HG03060 (cell line): ENCODE results near the gene PPTC7.
"Not testable (repeated sequence)": the region's sequence is repeated elsewhere in the genome, so short reads cannot be mapped to it uniquely, and the experiment has no call there.

Experiments used
- ATAC-seq: cut with Tn5 transposase; IDR thresholded peaks from one replicate; pipeline ENCODE4 v1.9.1; 2021; ENCODE audit warnings: low read depth, moderate number of reproducible peaks; ENCODE audit not compliant: unreplicated experiment

Gene PPTC7, protein sequence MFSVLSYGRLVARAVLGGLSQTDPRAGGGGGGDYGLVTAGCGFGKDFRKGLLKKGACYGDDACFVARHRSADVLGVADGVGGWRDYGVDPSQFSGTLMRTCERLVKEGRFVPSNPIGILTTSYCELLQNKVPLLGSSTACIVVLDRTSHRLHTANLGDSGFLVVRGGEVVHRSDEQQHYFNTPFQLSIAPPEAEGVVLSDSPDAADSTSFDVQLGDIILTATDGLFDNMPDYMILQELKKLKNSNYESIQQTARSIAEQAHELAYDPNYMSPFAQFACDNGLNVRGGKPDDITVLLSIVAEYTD

DNA sequence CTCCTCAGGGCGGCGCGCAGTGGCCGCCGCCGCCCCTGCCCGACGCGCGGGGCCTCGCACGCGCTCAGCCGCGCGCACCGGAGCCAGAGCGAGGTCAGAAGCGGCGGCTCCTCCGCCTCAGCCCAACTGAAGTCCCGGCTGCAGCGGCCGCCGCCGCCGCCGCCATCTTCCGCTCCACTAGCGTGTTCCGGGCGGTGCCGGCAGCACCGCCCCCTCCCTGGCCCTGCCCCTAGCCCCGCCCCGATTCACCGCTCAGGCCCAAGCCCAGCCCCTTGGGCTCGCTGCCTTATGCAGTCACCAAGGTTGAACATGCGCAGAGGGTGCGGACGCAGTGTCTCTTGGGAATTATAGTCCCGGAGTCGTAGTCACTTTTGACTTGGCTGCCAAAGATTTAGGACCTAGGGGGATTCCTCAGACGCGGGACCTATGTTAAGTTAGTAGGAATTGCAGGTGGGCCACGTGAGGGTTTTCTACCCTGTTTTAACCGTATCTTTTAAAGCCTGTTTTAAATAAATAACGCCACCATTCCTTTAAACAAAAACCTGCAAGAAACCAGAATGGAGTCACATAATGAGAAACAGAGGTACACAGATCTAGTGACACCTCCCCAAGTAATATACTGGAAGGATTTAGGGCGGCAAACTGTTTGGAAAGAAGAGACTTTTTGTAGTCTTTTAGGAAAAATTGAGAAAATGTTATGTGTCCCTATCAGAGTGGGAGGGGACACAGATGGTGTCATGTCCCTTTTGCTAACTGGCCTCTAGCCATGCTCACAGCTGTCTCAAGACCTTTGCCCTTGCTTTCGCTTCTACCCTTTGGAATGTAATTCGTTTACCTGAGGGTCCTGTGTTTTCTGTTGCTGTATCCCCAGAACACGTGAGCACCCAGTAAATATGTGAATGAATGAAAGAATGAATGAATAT, at the start of gene PPTC7:
Gene PPTC7, minus strand, starts transcription at position 182 of the 923 bp plus-strand sequence. CDS start 287 bp downstream, outside the sequence.
- no peak for ATAC-seq

GRCh38 chr12:110627500-110628195, 44.5 kb upstream of the PPTC7 start:
- no peak for ATAC-seq

DNA sequence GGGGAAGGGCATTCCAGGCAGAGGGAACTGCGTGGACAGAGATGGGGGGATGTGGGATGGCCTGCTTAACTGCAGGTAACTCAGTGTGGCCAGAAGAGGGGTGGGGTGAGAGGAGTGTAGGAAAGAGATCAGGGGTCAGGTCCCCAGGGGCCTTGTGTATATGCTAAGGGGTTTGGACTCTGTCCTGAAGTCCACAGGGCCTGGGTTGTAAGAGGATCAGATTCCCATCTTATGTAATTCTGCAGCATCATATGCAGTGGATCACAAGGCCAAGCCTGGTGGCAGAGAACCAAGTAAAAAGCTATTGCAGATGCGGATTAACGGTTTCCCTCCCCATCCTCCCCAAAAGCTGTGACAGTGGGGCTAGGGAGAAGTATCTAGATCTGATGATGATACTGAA, 39.5 kb upstream of the PPTC7 start:
- ATAC-seq: no peak

- ATAC-seq: no peak
Measured at GRCh38 chr12:110619534-110619953, 36.4 kb upstream of the PPTC7 start.

DNA sequence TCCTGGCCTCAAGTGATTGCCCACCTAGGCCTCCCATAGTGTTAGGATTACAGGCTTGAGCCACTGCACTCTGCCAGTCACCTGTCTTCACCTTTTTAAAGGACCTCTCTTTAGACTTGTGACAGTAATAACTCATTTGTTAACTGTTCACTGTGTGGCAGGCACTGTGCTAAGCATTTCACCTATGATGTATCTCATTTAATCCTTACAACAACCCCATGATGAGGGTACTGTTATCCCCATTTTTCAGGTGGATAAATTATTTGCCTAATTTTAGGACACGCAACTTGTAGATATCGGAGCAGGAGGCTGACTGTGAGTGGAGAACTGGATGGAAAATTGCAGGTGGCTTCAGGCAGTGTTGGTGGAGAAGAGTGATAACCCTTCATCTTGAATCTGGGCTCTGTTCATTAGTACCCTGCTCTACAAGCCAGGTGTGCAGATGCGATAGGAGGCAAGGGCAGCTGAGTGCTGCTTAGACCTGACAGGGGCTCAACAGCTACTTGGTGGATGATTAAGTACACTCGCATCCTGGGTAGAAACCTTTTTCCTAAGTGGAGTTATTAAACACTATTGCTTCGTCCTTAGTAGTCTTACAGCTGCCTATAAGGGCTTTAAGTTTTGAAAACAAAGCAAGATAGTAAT, 33.5 kb upstream of the PPTC7 start:
- ATAC-seq: no peak

DNA sequence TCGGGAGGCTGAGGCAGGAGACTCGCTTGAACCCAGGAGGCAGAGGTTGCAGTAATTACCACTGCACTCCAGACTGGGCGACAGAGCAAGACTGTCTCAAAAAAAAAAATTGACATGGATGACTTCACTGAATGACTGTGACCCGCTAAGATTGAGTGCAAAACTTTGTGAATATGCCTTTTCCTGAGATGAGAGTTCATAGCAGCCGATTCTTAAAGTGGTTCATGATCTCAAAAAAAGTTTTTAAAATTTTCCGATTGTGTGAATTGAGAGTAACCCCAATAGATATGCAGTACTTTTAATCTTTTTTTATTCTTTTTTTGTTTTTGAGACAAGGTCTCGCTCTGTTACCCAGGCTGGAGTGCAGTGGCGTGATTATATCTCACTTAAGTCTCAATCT, 32.1 kb upstream of the PPTC7 start:
- ATAC-seq: no peak

DNA sequence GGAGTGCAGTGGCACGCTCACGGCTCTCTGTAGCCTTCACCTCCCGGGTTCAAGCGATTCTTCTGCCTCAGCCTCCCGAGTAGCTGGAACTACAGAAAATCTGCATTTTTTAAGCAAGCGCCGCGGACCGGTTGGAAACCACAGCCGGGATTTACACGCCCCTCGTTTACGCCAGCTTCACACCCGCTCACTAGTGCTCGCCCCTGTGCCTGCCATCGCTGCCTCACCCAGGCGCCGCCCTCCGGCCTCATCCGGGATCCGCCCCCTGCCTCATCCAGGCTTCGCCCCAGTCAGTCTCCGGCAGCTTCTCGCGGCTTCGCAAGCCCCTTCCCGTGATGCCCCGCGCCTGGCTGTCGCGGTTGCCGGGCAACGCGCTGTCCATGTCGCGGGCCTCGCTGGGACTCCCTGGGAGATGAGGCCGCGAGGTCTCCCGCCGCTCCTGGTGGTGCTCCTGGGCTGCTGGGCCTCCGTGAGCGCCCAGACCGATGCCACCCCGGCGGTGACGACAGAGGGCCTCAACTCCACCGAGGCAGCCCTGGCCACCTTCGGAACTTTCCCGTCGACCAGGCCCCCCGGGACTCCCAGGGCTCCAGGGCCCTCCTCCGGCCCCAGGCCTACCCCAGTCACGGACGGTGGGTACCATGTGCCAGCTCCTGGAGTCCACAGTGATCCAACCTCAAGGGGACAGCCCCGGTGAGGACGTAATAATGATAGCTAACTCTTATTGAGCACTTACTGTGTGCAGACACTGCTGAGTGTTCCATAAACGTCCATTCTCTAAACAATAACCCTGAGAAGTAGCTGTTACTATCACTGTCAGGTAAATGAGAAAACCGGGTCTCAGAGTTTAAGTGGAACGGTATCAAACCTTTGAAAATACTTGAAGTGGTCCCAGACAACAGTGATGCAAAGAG, 30.9 kb upstream of the PPTC7 start, which contains the start of gene TCTN1:
Gene TCTN1, plus strand, starts transcription at position 359 of the 914 bp plus-strand sequence. Its CDS starts 54 bp downstream, at position 413.
- ATAC-seq: no peak

GRCh38 chr12:110613071-110613770, 30.1 kb upstream of the PPTC7 start:
- ATAC-seq: no peak

DNA sequence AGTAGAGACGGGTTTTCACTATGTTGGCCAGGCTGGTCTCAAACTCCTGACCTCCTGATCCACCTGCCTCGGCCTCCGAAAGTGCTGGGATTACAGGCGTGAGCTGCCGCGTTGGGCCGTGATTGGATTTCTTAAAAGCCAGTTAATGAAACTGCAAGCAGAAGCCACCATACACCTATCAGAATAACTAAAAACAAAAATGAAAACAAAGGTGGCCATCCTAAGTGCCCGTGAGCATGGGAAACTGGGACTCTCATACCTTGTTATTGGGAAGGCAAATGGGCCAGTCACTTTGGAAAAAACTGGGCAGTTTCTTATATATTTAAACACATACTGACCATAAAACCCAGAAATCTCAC, 23.1 kb upstream of the PPTC7 start:
- no peak for ATAC-seq

DNA sequence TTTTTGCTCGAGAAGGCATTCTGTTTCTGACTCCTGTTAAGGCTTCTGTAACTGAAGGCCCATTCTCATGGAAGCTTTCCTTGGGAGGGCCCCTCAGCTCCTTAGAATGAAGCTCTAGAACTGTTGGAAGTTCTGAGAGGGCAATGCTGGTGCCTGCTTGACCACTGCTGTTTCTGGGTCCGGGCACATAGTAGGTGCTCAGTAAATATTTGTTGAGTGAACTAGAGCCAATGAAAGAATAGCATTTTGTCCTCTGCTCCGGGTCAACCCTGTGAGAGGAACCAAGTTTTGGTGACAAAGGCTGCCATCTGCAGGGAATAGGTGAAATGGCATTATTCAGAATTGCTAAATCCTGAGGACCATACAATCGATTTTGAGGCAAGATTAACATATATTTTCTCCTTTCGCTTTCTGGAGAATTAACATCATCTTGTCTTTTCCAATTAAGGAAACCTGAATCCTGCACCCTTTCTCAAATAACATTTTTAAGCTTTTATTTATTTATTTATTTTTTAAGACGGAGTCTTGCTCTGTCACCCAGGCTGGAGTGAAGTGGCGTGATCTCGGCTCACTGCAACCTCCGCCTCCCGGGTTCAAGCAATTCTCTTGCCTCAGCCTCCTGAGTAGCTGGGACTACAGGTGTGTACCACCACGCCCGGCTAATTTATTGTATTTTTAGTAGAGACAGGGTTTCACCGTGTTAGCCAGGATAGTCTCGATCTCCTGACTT, 19.1 kb upstream of the PPTC7 start:
- not testable (repeated sequence) for ATAC-seq

DNA sequence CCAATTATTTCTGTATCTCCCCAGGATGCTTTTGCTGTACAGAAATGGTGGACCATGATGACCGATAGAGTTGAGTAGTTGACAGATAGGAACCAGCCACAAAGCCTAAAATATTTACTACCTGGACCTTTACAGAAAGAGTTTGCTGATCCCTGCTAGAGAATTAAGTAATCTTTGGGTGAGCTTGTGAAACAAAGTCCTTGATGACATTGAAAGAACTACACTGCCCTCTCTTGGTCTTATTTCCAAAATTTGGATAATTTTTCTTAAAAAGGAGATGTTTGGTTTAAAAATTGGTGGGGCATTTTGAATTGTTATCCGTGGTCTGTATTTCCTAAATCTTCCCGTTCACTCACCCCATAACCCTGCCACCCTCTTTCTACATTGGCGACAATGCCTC, 17.1 kb upstream of the PPTC7 start:
- ATAC-seq: no peak

- ATAC-seq: no peak
Measured at GRCh38 chr12:110599334-110599733, 16.2 kb upstream of the PPTC7 start.

DNA sequence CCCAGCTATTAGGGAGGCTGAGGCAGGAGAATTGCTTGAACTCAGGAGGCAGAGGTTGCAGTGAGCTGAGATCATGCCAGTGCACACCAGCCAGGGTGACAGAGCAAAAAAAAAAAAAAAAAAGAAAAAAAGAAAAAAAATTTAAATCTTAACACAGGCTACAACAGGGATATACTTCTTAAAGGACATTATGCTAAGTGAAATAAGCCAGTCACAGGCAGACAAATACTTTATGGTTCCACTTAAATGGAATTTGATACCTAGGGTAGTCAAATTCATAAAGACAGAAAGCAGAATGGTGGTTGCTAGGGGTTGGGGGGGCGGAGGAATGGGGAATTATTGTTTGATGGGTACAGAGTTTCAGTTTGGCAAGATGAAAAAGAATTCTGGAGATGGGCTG, 14.8 kb upstream of the PPTC7 start:
- no peak for ATAC-seq

DNA sequence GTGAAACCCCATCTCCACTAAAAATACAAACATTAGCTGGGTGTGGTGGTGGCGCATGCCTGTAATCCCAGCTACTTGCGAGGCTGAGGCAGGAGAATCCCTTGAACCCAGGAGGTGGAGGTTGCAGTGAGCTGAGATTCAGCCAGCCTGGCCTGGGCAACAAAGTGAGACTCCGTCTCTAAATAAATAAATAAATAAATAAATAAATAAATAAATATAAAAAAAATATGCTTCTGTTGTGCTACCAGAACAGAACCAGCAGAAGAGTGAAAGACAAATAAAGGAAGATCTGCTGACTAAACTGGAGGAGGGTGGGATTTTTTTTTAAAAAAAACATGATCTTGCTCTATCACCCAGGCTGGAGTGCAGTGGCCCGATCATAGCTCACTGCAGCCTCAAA, 9.8 kb upstream of the PPTC7 start:
- ATAC-seq: not testable (repeated sequence)

GRCh38 chr12:110592078-110592477, 9.0 kb upstream of the PPTC7 start:
- no peak for ATAC-seq

GRCh38 chr12:110591451-110592051, 8.4 kb upstream of the PPTC7 start:
- ATAC-seq: no peak

- peak; percentile 72 for ATAC-seq
Measured at GRCh38 chr12:110590806-110591326, 7.7 kb upstream of the PPTC7 start.

- no peak for ATAC-seq
Measured at GRCh38 chr12:110590059-110590458, 6.9 kb upstream of the PPTC7 start.
